Measurements from ENCODE around the gene HAGH.
A peak's percentile ranks its signal among the peaks of the same experiment; 100 is the strongest.

HAGH gene

GRCh38 chr16:1831186-1832075 lies 4.8 kb upstream of the HAGH start:
- DNase-seq, result no peak

- no peak for DNase-seq
Measured at GRCh38 chr16:1830213-1830612, 3.6 kb upstream of the HAGH start.

- DNase-seq, result no peak
Measured at GRCh38 chr16:1828645-1829410, 2.2 kb upstream of the HAGH start.

GRCh38 chr16:1825864-1826690 lies 548 bp downstream of the HAGH start:
- no peak for DNase-seq

GRCh38 chr16:1825381-1825863 lies 1.2 kb downstream of the HAGH start:
- no peak for DNase-seq

GRCh38 chr16:1823821-1824220 lies 2.8 kb downstream of the HAGH start:
- no peak for DNase-seq

GRCh38 chr16:1822801-1823200 lies 3.8 kb downstream of the HAGH start:
- no peak for DNase-seq

- DNase-seq, result no peak
Measured at GRCh38 chr16:1821861-1822611, 4.6 kb downstream of the HAGH start.

GRCh38 chr16:1820946-1821290 lies 5.7 kb downstream of the HAGH start:
- DNase-seq, result no peak

- no peak for DNase-seq
Measured at GRCh38 chr16:1820096-1820945, 6.3 kb downstream of the HAGH start.

GRCh38 chr16:1819611-1820010 lies 7.0 kb downstream of the HAGH start:
- DNase-seq, result no peak

GRCh38 chr16:1818873-1819525 lies 7.6 kb downstream of the HAGH start:
- no peak for DNase-seq

GRCh38 chr16:1818204-1818872 lies 8.3 kb downstream of the HAGH start:
- no peak for DNase-seq

GRCh38 chr16:1817716-1818115 lies 8.9 kb downstream of the HAGH start:
- DNase-seq, result no peak

GRCh38 chr16:1817276-1817589 lies 9.4 kb downstream of the HAGH start:
- no peak for DNase-seq

GRCh38 chr16:1816396-1817275 lies 10.0 kb downstream of the HAGH start:
- DNase-seq, result no peak

GRCh38 chr16:1815461-1815860 lies 11.2 kb downstream of the HAGH start:
- DNase-seq, result no peak

GRCh38 chr16:1812732-1813163 lies 13.9 kb downstream of the HAGH start:
- peak; percentile 80 for DNase-seq

- DNase-seq, result no peak
Measured at GRCh38 chr16:1810536-1810935, 16.1 kb downstream of the HAGH start.
